CD4-positive, alpha-beta T cell treated with Interleukin-17A for 1 hour (primary cell): ENCODE results near the gene ITFG1.
A peak's percentile ranks its signal among the peaks of the same experiment; 100 is the strongest.
"Not testable (repeated sequence)": the region's sequence is repeated elsewhere in the genome, so short reads cannot be mapped to it uniquely, and the experiment has no call there.

Experiments
- DNase-seq: peaks from one replicate; pipeline ENCODE4 v3.0.0-alpha.2; 2020

Gene ITFG1

GRCh38 chr16:47473004-47473403, 12.1 kb upstream of the ITFG1 start:
- not testable (repeated sequence) for DNase-seq

GRCh38 chr16:47470810-47471209, 9.9 kb upstream of the ITFG1 start:
- DNase-seq: no peak

GRCh38 chr16:47470211-47470610, 9.3 kb upstream of the ITFG1 start:
- no peak for DNase-seq

- no peak for DNase-seq
Observed at GRCh38 chr16:47469227-47469626, 8.4 kb upstream of the ITFG1 start.

GRCh38 chr16:47468070-47468689, 7.3 kb upstream of the ITFG1 start:
- DNase-seq: not testable (repeated sequence)

- no peak for DNase-seq
Observed at GRCh38 chr16:47467501-47467900, 6.6 kb upstream of the ITFG1 start.

GRCh38 chr16:47465919-47466630, 5.2 kb upstream of the ITFG1 start:
- DNase-seq: no peak

- no peak for DNase-seq
Observed at GRCh38 chr16:47463771-47464624, 3.1 kb upstream of the ITFG1 start.

- DNase-seq: peak; percentile 39
Observed at GRCh38 chr16:47461598-47462266, 869 bp upstream of the ITFG1 start.

- DNase-seq: no peak
Observed at GRCh38 chr16:47460359-47460710, 528 bp downstream of the ITFG1 start.

GRCh38 chr16:47459603-47460002, 1.3 kb downstream of the ITFG1 start:
- DNase-seq: no peak

GRCh38 chr16:47458331-47458730, 2.5 kb downstream of the ITFG1 start:
- no peak for DNase-seq

- no peak for DNase-seq
Observed at GRCh38 chr16:47449788-47450187, 11.1 kb downstream of the ITFG1 start.

- no peak for DNase-seq
Observed at GRCh38 chr16:47448830-47449575, 11.9 kb downstream of the ITFG1 start.

GRCh38 chr16:47446431-47446830, 14.4 kb downstream of the ITFG1 start:
- DNase-seq: no peak

GRCh38 chr16:47442884-47443283, 18.0 kb downstream of the ITFG1 start:
- DNase-seq: not testable (repeated sequence)

- DNase-seq: not testable (repeated sequence)
Observed at GRCh38 chr16:47440066-47440465, 20.8 kb downstream of the ITFG1 start.

- not testable (repeated sequence) for DNase-seq
Observed at GRCh38 chr16:47434274-47434673, 26.6 kb downstream of the ITFG1 start.

GRCh38 chr16:47431960-47432359, 28.9 kb downstream of the ITFG1 start:
- no peak for DNase-seq

- DNase-seq: no peak
Observed at GRCh38 chr16:47426806-47427205, 34.1 kb downstream of the ITFG1 start.

GRCh38 chr16:47424846-47425245, 36.0 kb downstream of the ITFG1 start:
- DNase-seq: no peak

GRCh38 chr16:47416869-47417268, 44.0 kb downstream of the ITFG1 start:
- DNase-seq: no peak

GRCh38 chr16:47413041-47413440, 47.8 kb downstream of the ITFG1 start:
- DNase-seq: no peak
